Astrocyte of the hippocampus (primary cell): ENCODE data around the gene ANAPC15.
A peak's percentile ranks its signal among the peaks of the same experiment; 100 is the strongest.
"Not testable (repeated sequence)": the region's sequence is repeated elsewhere in the genome, so short reads cannot be mapped to it uniquely, and the experiment has no call there.

Source experiments
- DNase-seq: peaks from one replicate; pipeline ENCODE4 v3.0.0; 2011; ENCODE audit warnings: low read depth, low spot score

The ANAPC15 gene

DNA sequence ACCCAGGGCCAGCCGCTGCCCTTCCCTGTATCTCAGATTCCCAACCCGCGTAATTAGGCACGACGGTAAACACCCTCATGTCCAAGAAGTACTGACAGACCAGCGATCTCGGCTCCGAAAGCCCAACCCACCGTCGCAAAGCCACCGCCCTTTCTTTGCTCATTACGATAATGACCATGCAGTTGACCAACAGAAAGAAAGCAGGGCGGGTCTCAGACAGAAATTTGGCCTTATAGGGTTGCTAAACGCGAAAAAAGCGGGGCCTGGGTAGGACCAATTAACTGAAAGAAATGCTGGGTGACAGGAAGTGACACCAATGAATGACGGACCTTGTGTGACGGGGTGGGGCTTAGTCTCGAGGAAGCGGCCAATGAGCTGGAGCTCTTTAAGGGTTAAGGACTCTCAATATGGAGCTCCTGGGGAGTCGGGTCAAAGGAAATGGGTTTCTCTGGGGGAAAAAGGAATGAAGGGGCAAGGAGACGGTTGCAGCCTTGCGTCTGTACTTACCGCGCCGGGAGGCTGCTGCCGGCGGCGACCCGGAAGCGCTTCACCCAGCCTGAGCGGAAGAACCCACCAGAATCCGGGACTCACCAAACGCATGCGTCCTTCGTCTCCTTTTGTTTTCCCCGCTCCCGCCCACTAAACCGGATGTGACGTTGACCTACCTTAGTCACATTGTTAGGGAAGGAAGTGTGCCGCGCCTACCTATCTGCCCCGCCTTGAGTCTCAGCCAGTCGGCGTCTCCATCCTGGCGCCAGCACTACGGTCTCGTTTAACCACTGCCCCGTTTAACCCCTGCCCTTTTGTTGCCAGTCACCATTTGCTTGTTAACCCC is at the start of gene ANAPC15:
TSS of gene ANAPC15 (minus strand) at position 553 of the 835 bp plus-strand sequence. CDS start 1,419 bp downstream, outside the sequence.
- peak; percentile 99 for DNase-seq

GRCh38 chr11:72160319-72160718 is 47.8 kb upstream of the ANAPC15 start:
- DNase-seq = no peak

GRCh38 chr11:72157131-72157530 is 44.6 kb upstream of the ANAPC15 start:
- no peak for DNase-seq

GRCh38 chr11:72155751-72156150 is 43.3 kb upstream of the ANAPC15 start:
- DNase-seq = no peak

DNA sequence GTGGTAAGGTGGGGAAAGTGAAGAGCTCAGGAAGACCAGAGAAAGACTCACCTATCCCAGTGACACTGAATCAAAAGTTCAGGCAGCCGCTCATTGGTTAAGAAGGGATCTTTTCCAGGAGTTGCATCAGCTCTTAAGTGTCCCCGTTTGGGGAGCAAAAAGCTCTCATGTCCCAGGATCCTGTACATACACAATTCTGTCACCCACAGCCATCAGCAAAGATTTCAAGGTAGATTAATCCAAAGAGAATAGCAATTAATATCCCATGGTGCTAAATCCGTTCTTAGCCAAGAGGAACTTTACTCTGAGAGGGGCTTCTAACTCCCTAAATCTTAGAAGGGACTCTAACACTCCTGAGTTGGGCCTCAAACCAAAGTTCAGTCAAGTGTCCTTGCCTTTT is 42.3 kb upstream of the ANAPC15 start:
- no peak for DNase-seq

DNA sequence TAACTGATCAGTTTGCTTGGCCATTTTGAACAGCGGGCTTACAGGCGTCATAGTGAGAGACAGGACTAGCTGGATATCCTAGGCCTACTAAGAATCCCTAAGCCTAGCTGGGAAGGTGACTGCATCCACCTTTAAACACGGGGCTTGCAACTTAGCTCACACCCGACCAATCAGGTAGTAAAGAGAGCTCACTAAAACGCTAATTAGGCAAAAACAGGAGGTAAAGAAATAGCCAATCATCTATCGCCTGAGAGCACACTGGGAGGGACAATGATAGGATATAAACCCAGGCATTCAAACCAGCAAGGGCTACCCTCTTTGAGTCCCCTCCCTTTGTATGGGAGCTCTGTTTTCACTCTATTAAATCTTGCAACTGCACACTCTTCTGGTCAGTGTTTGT is 41.4 kb upstream of the ANAPC15 start:
- DNase-seq = not testable (repeated sequence)

DNA sequence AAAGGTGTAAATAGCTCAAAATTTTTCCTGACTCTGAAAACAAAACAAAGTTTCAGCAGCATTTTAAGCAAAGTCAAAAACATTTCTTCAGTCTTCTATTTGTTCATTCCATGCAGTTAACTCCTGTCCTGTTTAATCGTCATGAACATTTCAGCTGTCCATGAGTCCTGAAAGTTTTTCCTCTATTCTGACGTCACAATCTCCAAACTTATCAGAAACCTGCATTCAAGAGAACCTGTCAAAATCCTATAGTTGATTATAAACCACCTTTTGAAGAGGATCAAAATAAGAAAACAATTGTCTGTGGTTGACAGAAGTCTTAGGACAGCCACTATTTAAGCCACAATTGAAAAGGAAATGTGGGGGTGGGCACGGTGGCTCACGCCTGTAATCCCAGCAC is 38.4 kb upstream of the ANAPC15 start:
- no peak for DNase-seq

GRCh38 chr11:72146625-72147024 is 34.1 kb upstream of the ANAPC15 start:
- no peak for DNase-seq

- DNase-seq = peak; percentile 21
Observed at GRCh38 chr11:72144807-72145565, 32.5 kb upstream of the ANAPC15 start.

DNA sequence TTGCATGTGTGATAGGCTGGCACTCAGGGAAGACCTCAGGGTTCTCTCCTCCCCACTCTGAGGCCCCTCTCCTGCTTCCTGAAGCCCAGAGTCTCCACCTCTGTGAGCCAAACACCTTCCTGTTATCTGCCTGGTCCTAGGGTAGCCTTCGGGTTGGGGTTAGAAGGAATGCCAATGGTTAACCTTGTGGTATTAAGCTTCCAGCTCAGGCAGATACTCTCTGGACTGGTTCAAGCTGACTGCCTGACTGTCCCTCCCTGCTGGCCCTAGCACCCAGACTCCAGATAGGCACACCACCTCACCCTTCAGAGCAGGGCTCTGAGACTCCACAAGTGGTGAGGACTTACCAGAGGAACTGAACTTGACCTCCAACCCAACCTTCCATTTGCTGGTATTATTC is 30.0 kb upstream of the ANAPC15 start:
- not testable (repeated sequence) for DNase-seq

DNA sequence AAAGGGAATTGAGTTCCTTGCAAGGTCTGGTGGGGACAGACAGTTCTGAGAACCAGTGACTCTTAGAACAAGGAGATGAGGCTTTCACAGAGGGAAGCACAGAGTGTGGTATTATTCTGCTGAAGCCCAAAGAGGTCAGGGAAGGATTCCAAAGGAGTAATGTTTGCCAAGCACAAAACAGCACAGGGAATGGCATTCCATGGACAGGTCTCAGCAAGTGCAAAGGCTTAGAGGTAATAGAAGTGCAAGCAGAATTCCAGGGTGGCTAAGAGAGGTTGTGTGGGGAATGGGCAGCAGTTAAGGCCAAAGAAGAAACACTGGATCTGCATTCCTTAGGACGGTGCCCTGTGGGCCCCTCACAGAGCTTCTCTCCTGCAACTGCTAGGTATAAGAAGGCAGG is 29.6 kb upstream of the ANAPC15 start:
- peak; percentile 49 for DNase-seq

DNA sequence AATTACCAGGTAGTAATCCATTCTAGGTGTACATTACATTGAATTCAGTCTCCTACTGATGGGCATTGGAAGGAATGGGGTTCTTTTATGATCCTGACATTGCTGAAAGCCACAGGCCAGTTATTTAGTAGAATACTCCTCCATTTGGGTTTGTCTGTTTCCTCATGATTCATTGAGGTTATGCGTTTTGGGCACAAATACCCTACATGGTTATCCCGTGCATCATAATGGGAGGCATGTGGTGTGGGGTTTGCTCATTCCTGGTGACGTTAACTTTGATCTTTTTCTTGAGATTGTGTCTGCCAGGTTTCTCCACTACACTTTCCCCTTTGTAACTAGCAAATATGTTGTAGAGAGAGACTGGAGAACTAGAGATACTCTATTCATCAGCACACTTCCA is 28.6 kb upstream of the ANAPC15 start:
- DNase-seq = peak; percentile 93

GRCh38 chr11:72140661-72141060 is 28.2 kb upstream of the ANAPC15 start:
- DNase-seq = no peak

DNA sequence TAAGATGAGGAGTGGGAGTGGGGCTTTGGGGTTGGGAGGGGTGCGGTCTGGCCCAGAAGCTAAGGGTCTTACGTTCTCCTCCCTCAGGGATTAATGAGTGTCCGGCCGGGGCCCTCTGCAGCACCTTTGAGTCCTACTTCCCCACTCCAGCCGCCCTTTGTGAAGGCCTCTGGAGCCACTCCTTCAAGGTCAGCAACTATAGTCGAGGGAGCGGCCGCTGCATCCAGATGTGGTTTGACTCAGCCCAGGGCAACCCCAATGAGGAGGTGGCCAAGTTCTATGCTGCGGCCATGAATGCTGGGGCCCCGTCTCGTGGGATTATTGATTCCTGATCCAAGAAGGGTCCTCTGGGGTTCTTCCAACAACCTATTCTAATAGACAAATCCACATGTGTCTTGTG is 27.0 kb upstream of the ANAPC15 start:
- DNase-seq = no peak

DNA sequence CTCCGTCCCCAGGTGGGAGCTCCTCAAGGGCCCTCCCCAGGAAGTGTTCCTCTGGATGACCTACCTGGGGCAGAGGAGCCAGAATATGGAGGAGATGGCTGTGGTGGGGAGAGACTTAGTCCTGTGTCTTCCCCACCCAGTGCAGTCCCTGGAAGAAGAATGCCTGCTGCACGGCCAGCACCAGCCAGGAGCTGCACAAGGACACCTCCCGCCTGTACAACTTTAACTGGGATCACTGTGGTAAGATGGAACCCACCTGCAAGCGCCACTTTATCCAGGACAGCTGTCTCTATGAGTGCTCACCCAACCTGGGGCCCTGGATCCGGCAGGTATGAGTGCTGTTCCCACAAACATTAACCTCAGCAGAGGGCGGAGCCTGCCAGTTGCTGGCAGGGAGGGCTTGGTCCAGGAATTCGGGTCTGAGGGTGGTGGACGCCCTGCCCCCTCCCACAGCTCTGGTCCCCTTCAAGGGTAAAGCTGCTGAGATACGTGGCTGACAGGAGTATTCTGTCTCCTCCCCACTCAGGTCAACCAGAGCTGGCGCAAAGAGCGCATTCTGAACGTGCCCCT is 26.4 kb upstream of the ANAPC15 start:
- no peak for DNase-seq

DNA sequence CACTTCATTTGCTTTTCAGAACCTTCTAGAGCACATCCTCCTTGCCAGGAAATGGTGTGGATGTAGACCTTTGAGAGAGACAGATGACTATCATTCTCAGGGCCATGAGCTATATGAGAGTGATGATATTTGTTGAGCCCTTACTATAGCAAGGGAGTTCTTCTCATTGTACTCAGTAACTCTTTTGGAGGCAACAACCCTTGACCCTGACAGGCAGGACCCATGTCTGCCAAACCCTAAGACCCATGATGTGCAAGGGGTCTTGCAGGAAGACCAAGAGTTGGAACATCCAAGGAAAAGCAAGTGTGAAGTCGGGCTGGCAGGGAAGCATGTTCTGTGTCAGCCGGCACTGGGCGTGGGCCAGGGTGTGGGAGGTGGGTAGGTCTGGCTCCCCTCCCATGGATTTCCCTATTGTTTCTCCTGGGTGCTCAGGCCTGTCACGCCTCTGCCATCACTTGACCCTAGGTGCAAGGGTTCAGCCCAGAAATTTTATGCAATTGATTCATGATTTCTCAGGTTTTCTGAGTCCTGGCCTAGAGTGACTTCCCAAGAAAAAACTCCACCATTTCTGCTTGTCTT is 24.3 kb upstream of the ANAPC15 start:
- DNase-seq = no peak

- peak; percentile 21 for DNase-seq
Observed at GRCh38 chr11:72135891-72136683, 23.6 kb upstream of the ANAPC15 start.

- not testable (repeated sequence) for DNase-seq
Observed at GRCh38 chr11:72135473-72135872, 23.0 kb upstream of the ANAPC15 start, which contains the start of gene FOLR3. Gene FOLR3 (plus strand): TSS chr11:72135725. CDS start chr11:72135953, 228 bp downstream.

GRCh38 chr11:72132646-72133045 is 20.2 kb upstream of the ANAPC15 start:
- DNase-seq = no peak

- DNase-seq = no peak
Observed at GRCh38 chr11:72129381-72129780, 16.9 kb upstream of the ANAPC15 start.

DNA sequence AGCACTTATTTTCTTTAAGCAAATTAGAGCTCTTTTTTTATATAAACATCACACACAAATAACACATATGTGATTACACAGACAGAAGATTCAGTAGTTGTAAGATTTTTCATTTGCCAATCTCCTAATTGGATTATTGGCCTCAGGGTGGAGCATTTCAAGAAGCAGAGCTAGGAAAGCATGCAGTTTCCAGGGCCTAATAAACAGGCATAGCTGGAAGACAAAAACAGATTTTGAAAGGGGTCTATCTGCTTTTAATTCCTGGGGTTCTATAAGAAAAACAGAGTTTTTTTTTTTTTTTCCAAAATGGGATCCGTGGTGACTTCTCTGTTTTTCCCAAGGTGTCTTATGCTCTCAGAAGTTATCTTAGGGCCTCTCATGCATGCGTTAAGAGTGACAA is 15.4 kb upstream of the ANAPC15 start:
- DNase-seq = no peak
